GM12801 (cell line): ENCODE measurements around the gene PAQR7.

ENCODE experiments used
- CTCF ChIP-seq: IDR thresholded peaks from one replicate; pipeline ENCODE4 v1.5.1; 2011; ENCODE audit warnings: control low read depth; ENCODE audit not compliant: insufficient read length; ENCODE audit errors: extremely low read depth

PAQR7 gene

DNA sequence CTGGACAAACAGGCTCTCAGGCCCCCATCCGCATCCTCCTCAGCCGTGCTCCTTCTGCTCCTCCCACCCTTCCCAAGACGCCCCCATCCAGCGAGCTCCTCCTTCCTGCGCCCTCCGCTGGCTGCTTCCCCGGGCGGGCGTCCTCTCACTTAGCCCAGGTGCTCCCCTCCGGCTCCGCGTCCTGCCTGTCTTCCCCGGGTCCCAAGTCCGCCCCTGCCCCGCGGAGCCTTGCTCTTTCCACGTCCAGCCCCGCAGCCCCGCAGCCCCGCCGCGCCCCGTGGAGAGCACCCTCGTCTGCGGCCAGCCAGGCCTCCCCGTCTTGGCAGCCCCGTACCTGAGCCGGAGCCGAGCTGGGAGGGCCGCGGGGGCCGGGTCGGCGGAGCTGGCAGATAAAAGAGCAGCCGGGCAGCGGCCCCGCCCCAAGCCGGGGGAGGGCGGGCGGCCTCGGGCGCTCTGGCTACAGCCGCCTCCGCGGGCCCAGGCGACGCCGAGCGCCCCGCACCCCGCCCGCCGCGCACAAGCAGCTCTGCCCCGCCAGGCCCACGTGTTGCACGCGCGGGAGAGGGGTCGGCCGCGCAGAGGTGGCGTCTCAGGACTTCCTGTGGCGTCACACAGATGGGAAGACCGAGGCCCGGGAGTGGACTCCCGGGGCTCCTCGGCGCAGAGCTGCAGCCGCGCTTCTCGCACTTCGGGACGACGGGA is at the start of gene PAQR7:
PAQR7 (minus strand) TSS at position 555 of the 702 bp plus-strand sequence. CDS start 11,869 bp downstream, outside the sequence.
- TF ChIP-seq CTCF, result no peak

DNA sequence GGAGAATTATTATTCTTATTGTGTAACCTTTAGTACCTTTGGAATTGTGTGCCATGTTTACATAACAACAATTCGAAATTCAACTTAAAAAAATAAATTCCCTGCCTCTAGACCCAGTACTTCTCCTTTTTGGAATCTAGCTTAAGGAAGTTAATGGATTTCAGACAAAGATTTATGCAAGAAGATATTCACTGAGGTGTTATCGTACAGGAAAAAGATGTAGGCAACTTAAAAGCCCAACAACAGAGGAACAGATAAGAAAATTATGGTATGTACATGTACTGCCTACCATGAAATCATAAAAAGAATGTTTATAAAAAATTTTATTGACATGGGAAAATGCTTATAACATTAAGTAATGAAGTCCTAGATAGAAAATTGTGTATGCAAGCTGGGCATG is 48.9 kb upstream of the PAQR7 start:
- TF ChIP-seq CTCF, result no peak

DNA sequence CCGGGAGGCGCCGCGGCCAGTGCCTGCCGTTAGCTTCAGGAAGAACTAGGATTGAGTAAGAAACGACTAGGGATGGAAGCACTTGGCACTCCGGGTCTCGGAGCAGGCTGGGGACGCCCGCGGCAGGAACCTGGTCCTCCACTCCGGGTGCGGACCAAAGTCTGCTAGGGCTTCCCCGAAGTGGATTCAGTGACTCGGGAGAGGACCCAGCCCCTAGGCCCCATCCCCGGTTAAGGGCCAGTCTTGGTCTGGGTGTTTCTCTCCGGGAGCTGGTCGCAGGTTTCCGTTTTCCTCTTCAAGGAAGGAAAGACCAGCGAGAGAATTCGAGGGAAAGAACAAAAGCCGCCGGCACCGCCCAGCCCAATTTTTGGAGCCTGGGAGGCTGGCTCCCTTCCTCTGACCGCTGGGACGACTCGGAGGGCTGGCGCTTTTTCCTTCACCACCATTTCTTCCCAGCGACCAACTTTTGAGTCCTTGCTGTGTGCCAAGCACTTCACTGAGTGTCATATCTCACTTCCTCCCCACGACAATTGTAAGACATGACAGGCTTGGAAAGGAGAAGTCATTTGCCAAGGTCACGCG is 47.6 kb upstream of the PAQR7 start:
- TF ChIP-seq CTCF, result no peak

DNA sequence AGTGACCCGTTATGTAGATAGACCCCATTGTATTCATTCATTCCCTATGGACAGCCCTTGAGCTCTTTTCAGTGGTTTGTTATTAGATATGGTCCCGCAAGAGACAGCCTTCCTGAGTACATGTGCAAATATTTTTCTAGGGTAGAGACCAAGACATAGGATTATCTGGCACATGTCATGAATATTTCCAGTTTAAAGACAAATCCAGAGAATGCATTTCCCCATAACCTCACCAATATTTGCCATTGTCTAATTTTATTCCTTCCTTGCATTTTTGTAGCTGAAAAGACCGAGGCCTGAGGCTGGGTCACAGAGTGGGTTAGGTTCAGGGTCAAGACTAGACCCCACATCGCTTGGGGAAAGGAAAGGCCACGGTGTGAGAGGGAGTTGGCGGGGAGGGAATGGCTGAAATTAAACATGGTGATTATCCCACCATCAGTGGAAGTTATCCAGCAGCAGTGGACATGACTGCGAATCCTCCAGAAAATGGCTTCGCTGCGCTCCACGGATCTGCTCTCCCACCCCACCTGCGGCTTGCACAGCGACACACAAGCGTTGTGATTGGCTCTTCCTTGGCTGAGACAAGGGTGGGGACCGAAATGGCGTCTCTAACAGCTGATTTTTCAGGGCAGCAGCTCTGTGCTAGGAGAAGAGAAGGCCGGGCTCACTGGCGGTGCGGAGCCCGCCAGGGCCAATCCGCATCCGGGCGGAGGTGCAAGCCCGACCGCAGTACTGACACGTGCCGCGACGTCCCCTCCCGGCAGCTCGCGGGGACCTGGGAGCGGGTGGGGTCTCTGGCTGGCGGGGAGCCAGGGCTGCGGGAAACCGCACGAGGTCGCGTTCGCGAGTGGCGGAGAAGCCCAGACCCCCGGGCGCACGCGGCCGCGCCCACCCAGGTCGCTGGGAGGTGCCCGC is 46.8 kb upstream of the PAQR7 start:
- TF ChIP-seq CTCF, result no peak

- no peak for TF ChIP-seq CTCF
These were observed 43.1 kb upstream of the PAQR7 start for GRCh38 chr1:25918615-25919014.

GRCh38 chr1:25917996-25918395 is 42.5 kb upstream of the PAQR7 start:
- TF ChIP-seq CTCF, result no peak

DNA sequence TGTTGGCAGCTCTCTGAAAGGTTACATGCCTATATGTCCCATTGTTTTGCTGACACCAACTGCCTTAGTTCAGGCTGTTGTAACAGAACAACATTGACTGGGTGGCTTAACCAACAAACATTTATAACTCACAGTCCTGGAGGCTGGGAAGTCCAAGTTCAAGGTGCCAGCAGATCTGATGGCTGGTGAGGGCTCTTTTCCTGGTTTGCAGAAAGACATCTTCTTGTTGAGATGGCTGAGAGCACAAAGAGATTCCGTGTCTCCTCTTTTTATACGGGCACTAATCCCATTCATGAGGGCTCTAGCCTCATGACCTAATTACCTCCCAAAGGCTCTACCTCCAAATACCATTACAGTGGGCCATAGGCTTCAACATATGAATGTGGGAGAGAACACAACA is 41.0 kb upstream of the PAQR7 start:
- no peak for TF ChIP-seq CTCF
